K562 (cell line): ENCODE data around the gene SMARCA4. TPM values are rescaled to one million over a fixed set of nuclear protein-coding genes. Genes with fewer than 3 reads are reported as not detected.

ENCODE experiments used
- ESRRB ChIP-seq: fragments of 250-450 bp; sonication (Bioruptor Pico); IDR thresholded peaks from 2 replicates; pipeline ENCODE4 v1.5.0; 2020; ENCODE audit warnings: mild to moderate bottlenecking, moderate library complexity, borderline replicate concordance
- FOS ChIP-seq: IDR thresholded peaks from 3 replicates; pipeline ENCODE4 v1.6.1; 2011; ENCODE audit not compliant: insufficient read length; ENCODE audit errors: extremely low read depth
- NR2C2 ChIP-seq, 2 experiments: fragments of 200-800 bp in 1 of 2; sonication (Bioruptor generic) in 1 of 2; sonication (generic) in 1 of 2; formaldehyde crosslinking in 1 of 2; IDR thresholded peaks; 2 replicates each; pipeline versions ENCODE4 v1.6.1 to v1.8.0; 2016 to 2022; ENCODE audit warnings: mild to moderate bottlenecking in 1 of 2, missing compliant biosample characterization in 1 of 2, missing genetic modification characterization in 1 of 2, missing genetic modification reagents in 1 of 2
- POLR2AphosphoS2 ChIP-seq: IDR thresholded peaks from 2 replicates; pipeline ENCODE4 v1.6.1; 2012; ENCODE audit warnings: low read length, improper control_type of control experiment
- RBFOX2 ChIP-seq: fragments of 200-400 bp; formaldehyde crosslinking; IDR thresholded peaks from 2 replicates; pipeline ENCODE4 v1.6.1; 2017; ENCODE audit warnings: low read depth, mild to moderate bottlenecking, low read length, moderate library complexity
- polyA plus RNA-seq, 8 experiments: library from polyadenylated mRNA; depleted of rRNA in 4 of 8; stranded (reverse) in 5 of 8; unstranded in 3 of 8; fragments of >200 nt; fragmentation: Nextera tagmentation in 2 of 8; fragmentation: Illumina TruSeq in 1 of 8; extraction: Ambion mirVana in 2 of 8; extraction: Trizol in 1 of 8; gene quantifications; 2 replicates each; pipeline versions ENCODE4 v1.2.1 to v1.2.3, GENCODE V29; 2011 to 2014; ENCODE audit warnings: inconsistent platforms in 1 of 8, missing spikeins in 1 of 8
- total RNA-seq, 7 experiments: library from RNA; depleted of rRNA in 6 of 7; stranded (reverse); fragments of >200 nt in 6 of 7; fragmentation: Illumina TruSeq in 2 of 7; extraction: Trizol in 2 of 7; gene quantifications; 2 replicates each; pipeline versions ENCODE4 v1.2.1 to v1.2.3, GENCODE V29; 2011 to 2021; ENCODE audit warnings: low replicate concordance in 1 of 7
- TF ChIP-seq, protein P1 (sequence below): IDR thresholded peaks from 2 replicates; pipeline ENCODE4 v1.6.1; 2011; ENCODE audit warnings: borderline replicate concordance, low read depth, mild to moderate bottlenecking, moderate library complexity, low read length; ENCODE audit not compliant: insufficient read depth, poor library complexity, severe bottlenecking
- TF ChIP-seq, protein P2 (sequence below): fragments of 450-650 bp; IDR thresholded peaks from 2 replicates; pipeline ENCODE4 v1.6.1; 2018; ENCODE audit not compliant: partially characterized antibody
- TF ChIP-seq, protein P3 (sequence below): fragments of 450-650 bp; formaldehyde crosslinking; IDR thresholded peaks from 2 replicates; pipeline ENCODE4 v1.4.0; 2020; ENCODE audit warnings: mild to moderate bottlenecking, moderate library complexity

SMARCA4 gene
- total and polyA plus RNA-seq, 9 of the 15 experiments (the other 6 are each of a cell fraction or from before 2014, with no cell fraction given), result 19.3 to 207 (median 52.1) TPM

GRCh38 chr19:11092181-11092538, 131.3 kb downstream of the SMARCA4 start (continued):
- TF ChIP-seq, protein P1, sequence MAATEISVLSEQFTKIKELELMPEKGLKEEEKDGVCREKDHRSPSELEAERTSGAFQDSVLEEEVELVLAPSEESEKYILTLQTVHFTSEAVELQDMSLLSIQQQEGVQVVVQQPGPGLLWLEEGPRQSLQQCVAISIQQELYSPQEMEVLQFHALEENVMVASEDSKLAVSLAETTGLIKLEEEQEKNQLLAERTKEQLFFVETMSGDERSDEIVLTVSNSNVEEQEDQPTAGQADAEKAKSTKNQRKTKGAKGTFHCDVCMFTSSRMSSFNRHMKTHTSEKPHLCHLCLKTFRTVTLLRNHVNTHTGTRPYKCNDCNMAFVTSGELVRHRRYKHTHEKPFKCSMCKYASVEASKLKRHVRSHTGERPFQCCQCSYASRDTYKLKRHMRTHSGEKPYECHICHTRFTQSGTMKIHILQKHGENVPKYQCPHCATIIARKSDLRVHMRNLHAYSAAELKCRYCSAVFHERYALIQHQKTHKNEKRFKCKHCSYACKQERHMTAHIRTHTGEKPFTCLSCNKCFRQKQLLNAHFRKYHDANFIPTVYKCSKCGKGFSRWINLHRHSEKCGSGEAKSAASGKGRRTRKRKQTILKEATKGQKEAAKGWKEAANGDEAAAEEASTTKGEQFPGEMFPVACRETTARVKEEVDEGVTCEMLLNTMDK, result no peak
- no peak for TF ChIP-seq ESRRB (CRISPR knock-in tag)
- TF ChIP-seq RBFOX2, result peak; percentile 54
- TF ChIP-seq, protein P2, sequence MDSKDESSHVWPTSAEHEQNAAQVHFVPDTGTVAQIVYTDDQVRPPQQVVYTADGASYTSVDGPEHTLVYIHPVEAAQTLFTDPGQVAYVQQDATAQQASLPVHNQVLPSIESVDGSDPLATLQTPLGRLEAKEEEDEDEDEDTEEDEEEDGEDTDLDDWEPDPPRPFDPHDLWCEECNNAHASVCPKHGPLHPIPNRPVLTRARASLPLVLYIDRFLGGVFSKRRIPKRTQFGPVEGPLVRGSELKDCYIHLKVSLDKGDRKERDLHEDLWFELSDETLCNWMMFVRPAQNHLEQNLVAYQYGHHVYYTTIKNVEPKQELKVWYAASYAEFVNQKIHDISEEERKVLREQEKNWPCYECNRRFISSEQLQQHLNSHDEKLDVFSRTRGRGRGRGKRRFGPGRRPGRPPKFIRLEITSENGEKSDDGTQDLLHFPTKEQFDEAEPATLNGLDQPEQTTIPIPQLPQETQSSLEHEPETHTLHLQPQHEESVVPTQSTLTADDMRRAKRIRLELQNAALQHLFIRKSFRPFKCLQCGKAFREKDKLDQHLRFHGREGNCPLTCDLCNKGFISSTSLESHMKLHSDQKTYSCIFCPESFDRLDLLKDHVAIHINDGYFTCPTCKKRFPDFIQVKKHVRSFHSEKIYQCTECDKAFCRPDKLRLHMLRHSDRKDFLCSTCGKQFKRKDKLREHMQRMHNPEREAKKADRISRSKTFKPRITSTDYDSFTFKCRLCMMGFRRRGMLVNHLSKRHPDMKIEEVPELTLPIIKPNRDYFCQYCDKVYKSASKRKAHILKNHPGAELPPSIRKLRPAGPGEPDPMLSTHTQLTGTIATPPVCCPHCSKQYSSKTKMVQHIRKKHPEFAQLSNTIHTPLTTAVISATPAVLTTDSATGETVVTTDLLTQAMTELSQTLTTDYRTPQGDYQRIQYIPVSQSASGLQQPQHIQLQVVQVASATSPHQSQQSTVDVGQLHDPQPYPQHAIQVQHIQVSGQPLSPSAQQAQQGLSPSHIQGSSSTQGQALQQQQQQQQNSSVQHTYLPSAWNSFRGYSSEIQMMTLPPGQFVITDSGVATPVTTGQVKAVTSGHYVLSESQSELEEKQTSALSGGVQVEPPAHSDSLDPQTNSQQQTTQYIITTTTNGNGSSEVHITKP, result no peak
- TF ChIP-seq, protein P3, sequence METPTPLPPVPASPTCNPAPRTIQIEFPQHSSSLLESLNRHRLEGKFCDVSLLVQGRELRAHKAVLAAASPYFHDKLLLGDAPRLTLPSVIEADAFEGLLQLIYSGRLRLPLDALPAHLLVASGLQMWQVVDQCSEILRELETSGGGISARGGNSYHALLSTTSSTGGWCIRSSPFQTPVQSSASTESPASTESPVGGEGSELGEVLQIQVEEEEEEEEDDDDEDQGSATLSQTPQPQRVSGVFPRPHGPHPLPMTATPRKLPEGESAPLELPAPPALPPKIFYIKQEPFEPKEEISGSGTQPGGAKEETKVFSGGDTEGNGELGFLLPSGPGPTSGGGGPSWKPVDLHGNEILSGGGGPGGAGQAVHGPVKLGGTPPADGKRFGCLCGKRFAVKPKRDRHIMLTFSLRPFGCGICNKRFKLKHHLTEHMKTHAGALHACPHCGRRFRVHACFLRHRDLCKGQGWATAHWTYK (CRISPR knock-in tag), result no peak
- no peak for TF ChIP-seq NR2C2 (CRISPR knock-in tag; IDR thresholded peaks at IDR 0.05)
- peak; percentile 52; the same call in 1 of the 2 replicates for TF ChIP-seq NR2C2 (tag; IDR thresholded peaks at IDR 0.05)
- peak; percentile 0 for TF ChIP-seq FOS
- TF ChIP-seq POLR2AphosphoS2, result 0 out of 2 replicates have a peak, but pooled peaks have one; percentile 26
